Keratinocyte (primary cell): Measurements from ENCODE around the gene TNFRSF19. TPM values are rescaled to one million over a fixed set of nuclear protein-coding genes. Genes with fewer than 3 reads are reported as not detected.

Source experiments
- DNase-seq: peaks from one replicate; pipeline ENCODE4 v3.0.0-alpha.2; 2011; ENCODE audit warnings: low read depth, missing footprints, low spot score
- FAIRE-seq: peaks from 2 replicates; lab custom pipeline; 2011; peaks lifted over from hg19 to GRCh38; lab: Jason Lieb, UNC
- H2AFZ ChIP-seq: 2 replicates; pipeline ENCODE4 v1.6.0; 2012; ENCODE audit warnings: low read length, control low read depth, inconsistent platforms; ENCODE audit not compliant: control insufficient read depth
- H3K27ac ChIP-seq: 2 replicates; pipeline ENCODE4 v1.5.1; 2011; ENCODE audit warnings: low read length; ENCODE audit not compliant: control insufficient read depth, insufficient read depth
- H3K27me3 ChIP-seq: 3 replicates; pipeline ENCODE4 v1.6.0; 2011; ENCODE audit warnings: low read length; ENCODE audit not compliant: control insufficient read depth, insufficient read depth; ENCODE audit errors: extremely low read depth
- H3K36me3 ChIP-seq, 2 experiments: 2 replicates in 1 of 2; 3 replicates in 1 of 2; pipeline ENCODE4 v1.5.1; 2011; ENCODE audit warnings: low read length in 2 of 2, mild to moderate bottlenecking in 1 of 2; ENCODE audit not compliant: control insufficient read depth in 2 of 2, insufficient read depth in 2 of 2; ENCODE audit errors: extremely low read depth in 1 of 2
- H3K4me1 ChIP-seq: 3 replicates; pipeline ENCODE4 v1.5.1; 2011; ENCODE audit warnings: low read length; ENCODE audit not compliant: control insufficient read depth, insufficient read depth; ENCODE audit errors: extremely low read depth
- H3K4me2 ChIP-seq: 3 replicates; pipeline ENCODE4 v1.6.0; 2011; ENCODE audit warnings: low read depth, low read length; ENCODE audit not compliant: control insufficient read depth, insufficient read depth; ENCODE audit errors: extremely low read depth
- H3K4me3 ChIP-seq, 3 experiments: fragments of 200-600 bp in 1 of 3; sonication (generic) in 1 of 3; 2 replicates in 2 of 3; 3 replicates in 1 of 3; pipeline ENCODE4 v1.5.1; 2011 to 2016; ENCODE audit warnings: low read length in 3 of 3, mild to moderate bottlenecking in 3 of 3, control low read depth in 2 of 3, inconsistent platforms in 1 of 3, low read depth in 1 of 3, mixed read lengths in 1 of 3, mixed run types in 1 of 3, moderate library complexity in 1 of 3; ENCODE audit not compliant: control insufficient read depth in 2 of 3, insufficient read depth in 2 of 3; ENCODE audit errors: extremely low read depth in 1 of 3
- H3K79me2 ChIP-seq: 2 replicates; pipeline ENCODE4 v1.6.0; 2012; ENCODE audit warnings: low read length; ENCODE audit not compliant: control insufficient read depth, insufficient read depth
- H3K9ac ChIP-seq: 3 replicates; pipeline ENCODE4 v1.6.0; 2011; ENCODE audit warnings: low read length; ENCODE audit not compliant: control insufficient read depth, insufficient read depth; ENCODE audit errors: extremely low read depth
- H3K9me1 ChIP-seq: 3 replicates; pipeline ENCODE4 v1.6.0; 2011; ENCODE audit warnings: low read length; ENCODE audit not compliant: control insufficient read depth, insufficient read depth; ENCODE audit errors: extremely low read depth
- H3K9me3 ChIP-seq: 2 replicates; pipeline ENCODE4 v1.5.1; 2012; ENCODE audit warnings: low read depth, low read length; ENCODE audit not compliant: control insufficient read depth
- H4K20me1 ChIP-seq: 3 replicates; pipeline ENCODE4 v1.6.0; 2011; ENCODE audit warnings: low read length; ENCODE audit not compliant: control insufficient read depth, insufficient read depth; ENCODE audit errors: extremely low read depth
- EZH2 ChIP-seq: IDR thresholded peaks from one replicate; pipeline ENCODE4 v1.6.1; 2012; ENCODE audit warnings: inconsistent platforms, mild to moderate bottlenecking, low read length, moderate library complexity
- dilution Hi-C: fragments of 300-500 bp; cut with MboI; formaldehyde crosslinking; loops from one replicate; pipeline ENCODE4 v1.7.0; 2020; ENCODE audit warnings: low sequenced_read_pairs; ENCODE audit not compliant: extremely low pct_ligation_motif_present
- polyA plus RNA-seq, 5 experiments: library from polyadenylated mRNA; depleted of rRNA in 3 of 5; stranded (reverse) in 3 of 5; stranded (forward) in 1 of 5; unstranded in 1 of 5; fragments of >200 nt; gene quantifications; 1 replicate in 1 of 5; 2 replicates in 3 of 5; 3 replicates in 1 of 5; pipeline versions ENCODE4 v1.2.1 to v1.2.3, GENCODE V29; 2011 to 2012; ENCODE audit warnings: missing spikeins in 2 of 5, low read depth in 1 of 5, low replicate concordance in 1 of 5
- TF ChIP-seq, protein P1 (sequence below), 3 experiments: IDR thresholded peaks in 1 of 3; conservative IDR thresholded peaks in 1 of 3; optimal IDR thresholded peaks in 1 of 3; 2 replicates in 2 of 3; 3 replicates in 1 of 3; pipeline versions ENCODE3 to v1.5.1; 2011; ENCODE audit warnings: low read length in 3 of 3, mild to moderate bottlenecking in 3 of 3, moderate library complexity in 2 of 3, control low read depth in 1 of 3, inconsistent platforms in 1 of 3; ENCODE audit not compliant: insufficient read depth in 2 of 3; ENCODE audit errors: extremely low read depth in 1 of 3

The TNFRSF19 gene
- polyA plus RNA-seq, 1 donor (not counting 4 experiments of a cell fraction or from before 2014, with no cell fraction given) = 1.8 TPM

DNA sequence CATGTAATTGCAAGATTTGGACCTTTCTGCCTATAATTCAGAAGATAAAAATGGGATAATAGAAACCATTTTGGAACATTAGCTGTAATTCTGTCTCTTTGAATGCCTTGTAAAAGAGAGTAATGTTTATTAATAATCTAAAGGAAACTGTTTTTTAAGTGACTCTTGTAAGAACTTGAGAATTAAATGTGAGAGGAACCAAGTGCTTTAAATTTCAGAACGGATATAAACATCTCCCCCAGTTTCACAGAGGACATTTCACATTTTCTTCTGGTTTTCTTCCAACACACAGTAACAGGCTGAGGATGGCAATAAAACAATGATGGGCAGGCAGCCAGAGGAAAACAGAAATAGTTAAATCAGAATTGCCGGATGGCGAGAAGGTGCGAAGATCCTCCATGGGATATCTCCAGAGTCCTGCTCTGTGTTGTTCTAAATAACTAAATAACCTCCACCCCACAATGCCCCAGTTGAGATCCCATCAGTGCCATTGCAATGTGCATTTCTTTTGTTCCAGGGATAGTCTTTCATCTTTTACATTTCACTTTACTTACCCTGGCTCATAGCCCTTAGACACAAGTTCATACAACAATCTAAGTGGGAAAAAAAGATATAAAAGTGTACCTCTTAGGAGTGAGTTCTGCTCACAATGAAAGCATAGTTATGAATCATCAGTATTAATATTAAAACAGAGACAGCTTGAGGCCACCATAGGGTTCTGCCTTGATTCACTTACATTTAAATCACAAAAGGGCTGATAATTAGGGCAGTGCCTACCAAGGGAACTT is 73.3 kb downstream of the TNFRSF19 start:
- Histone ChIP-seq H3K36me3 (no peaks in the 10 kb centered on the region), H3K9me1 (no peaks in the 10 kb centered on the region), H3K4me2 (no peak overlapping the region), H4K20me1 (no peaks in the 10 kb centered on the region), H3K27me3 (no peaks in the 10 kb centered on the region), H3K4me3 (no peak overlapping the region), H3K79me2 (no peaks in the 10 kb centered on the region), H3K4me1 (peaks cover 4% of the 10 kb centered on the region), H2AFZ (no peak overlapping the region), H3K9ac (no peak overlapping the region), H3K27ac (no peak overlapping the region), H3K9me3 (no peaks in the 10 kb centered on the region)
- dilution Hi-C loops = no loop called here
- TF ChIP-seq EZH2 = no peak
- TF ChIP-seq, protein P1, sequence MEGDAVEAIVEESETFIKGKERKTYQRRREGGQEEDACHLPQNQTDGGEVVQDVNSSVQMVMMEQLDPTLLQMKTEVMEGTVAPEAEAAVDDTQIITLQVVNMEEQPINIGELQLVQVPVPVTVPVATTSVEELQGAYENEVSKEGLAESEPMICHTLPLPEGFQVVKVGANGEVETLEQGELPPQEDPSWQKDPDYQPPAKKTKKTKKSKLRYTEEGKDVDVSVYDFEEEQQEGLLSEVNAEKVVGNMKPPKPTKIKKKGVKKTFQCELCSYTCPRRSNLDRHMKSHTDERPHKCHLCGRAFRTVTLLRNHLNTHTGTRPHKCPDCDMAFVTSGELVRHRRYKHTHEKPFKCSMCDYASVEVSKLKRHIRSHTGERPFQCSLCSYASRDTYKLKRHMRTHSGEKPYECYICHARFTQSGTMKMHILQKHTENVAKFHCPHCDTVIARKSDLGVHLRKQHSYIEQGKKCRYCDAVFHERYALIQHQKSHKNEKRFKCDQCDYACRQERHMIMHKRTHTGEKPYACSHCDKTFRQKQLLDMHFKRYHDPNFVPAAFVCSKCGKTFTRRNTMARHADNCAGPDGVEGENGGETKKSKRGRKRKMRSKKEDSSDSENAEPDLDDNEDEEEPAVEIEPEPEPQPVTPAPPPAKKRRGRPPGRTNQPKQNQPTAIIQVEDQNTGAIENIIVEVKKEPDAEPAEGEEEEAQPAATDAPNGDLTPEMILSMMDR (optimal IDR thresholded peaks at IDR 0.05 in 1 of 3, IDR thresholded peaks at IDR 0.05 in 1 of 3, conservative IDR thresholded peaks at IDR 0.05 in 1 of 3; ENCODE audit: extremely low read depth in 1 of 3, insufficient read depth in 2 of 3, low read length in 3 of 3) = no peak
- FAIRE-seq = peak; percentile 39
- DNase-seq = no peak

DNA sequence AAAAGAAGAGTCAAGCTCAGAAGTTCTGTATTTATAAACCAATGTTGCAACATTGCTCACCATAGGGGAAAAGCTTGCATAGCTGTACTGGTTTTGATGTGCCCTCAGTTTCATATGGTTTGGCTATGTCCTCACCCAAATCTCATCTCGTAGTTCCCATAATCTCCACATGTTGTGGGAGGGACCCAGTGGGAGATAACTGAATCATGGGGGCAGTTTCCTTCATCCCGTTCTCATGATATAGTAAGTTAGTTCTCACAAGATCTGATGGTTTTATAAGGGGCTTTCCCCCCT is 73.9 kb downstream of the TNFRSF19 start:
- H3K79me2 ChIP-seq = no peaks in the 10 kb centered on the region
- no peak overlapping the region for H3K4me2 ChIP-seq
- no peaks in the 10 kb centered on the region for H3K36me3 ChIP-seq
- no peak overlapping the region for H3K4me3 ChIP-seq
- no peak overlapping the region for H3K27ac ChIP-seq
- peaks cover 4% of the 10 kb centered on the region for H3K4me1 ChIP-seq
- no peaks in the 10 kb centered on the region for H3K9me1 ChIP-seq
- no peak for TF ChIP-seq EZH2
- TF ChIP-seq, protein P1 (optimal IDR thresholded peaks at IDR 0.05 in 1 of 3, IDR thresholded peaks at IDR 0.05 in 1 of 3, conservative IDR thresholded peaks at IDR 0.05 in 1 of 3; ENCODE audit: extremely low read depth in 1 of 3, insufficient read depth in 2 of 3, low read length in 3 of 3) = no peak
- H2AFZ ChIP-seq = no peak overlapping the region
- dilution Hi-C loops = no loop called here
- no peaks in the 10 kb centered on the region for H3K27me3 ChIP-seq
- no peak overlapping the region for H3K9ac ChIP-seq
- H4K20me1 ChIP-seq = no peaks in the 10 kb centered on the region
- FAIRE-seq (no peak), DNase-seq (no peak)
- H3K9me3 ChIP-seq = no peaks in the 10 kb centered on the region
